ENCODE results near the gene LHFPL2.

Gene LHFPL2

DNA sequence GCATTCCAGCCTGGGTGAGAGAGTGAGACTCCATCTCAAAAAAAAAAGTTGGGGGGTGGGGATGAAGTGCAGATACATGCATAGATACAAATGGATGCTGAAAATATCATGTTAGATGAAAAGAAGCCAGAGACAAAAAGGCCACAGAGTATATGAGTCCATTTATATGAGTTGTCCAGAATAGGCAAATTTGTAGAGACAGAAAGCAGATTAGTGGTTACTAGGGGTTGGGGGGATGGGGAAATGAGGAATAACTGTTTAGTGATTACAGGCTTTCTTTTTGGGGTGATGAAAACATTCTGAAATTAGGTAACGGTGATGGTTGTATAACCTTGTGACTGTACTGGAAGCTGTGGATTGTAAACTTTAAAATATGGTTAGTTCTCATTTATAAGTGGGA, 13.8 kb upstream of the LHFPL2 start:
- H3K9me3 ChIP-seq (ENCODE audit: low read length): no peaks in the 10 kb centered on the region
- no peak overlapping the region for H3K9ac ChIP-seq (ENCODE audit: low read length)
- no peaks in the 10 kb centered on the region for H3K27me3 ChIP-seq (ENCODE audit: control insufficient read depth in 1 of 2, insufficient read depth in 2 of 2, low read length in 2 of 2)
- H3K36me3 ChIP-seq (ENCODE audit: insufficient read depth, low read length): no peaks in the 10 kb centered on the region
- H3K4me3 ChIP-seq (ENCODE audit: low read depth in 1 of 2, low read length in 2 of 2): no peak overlapping the region
- no peak overlapping the region for H3K27ac ChIP-seq (ENCODE audit: low read depth, low read length)
- H3K4me1 ChIP-seq (ENCODE audit: insufficient read depth, low read length): peaks cover 6% of the 10 kb centered on the region

DNA sequence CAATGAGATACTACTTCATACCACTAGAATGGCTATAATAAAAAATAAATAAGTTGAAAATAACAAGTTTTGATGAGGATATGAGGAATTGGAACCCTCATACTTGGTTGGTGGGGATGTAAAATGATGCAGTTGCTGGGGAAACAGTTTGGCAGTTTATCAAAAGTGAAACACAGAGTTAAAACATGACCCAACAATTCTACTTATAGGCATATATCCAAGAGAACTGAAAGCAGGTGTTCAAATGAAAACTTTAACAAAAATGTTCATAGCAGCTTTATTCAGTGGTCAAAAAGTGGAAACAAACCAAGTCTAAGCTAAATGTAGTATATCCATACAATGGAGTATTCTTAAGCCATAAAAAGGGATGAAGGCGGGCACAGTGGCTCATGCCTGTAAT, 13.1 kb upstream of the LHFPL2 start:
- H3K4me1 ChIP-seq (ENCODE audit: insufficient read depth, low read length): peaks cover 6% of the 10 kb centered on the region
- H3K9me3 ChIP-seq (ENCODE audit: low read length): no peaks in the 10 kb centered on the region
- no peak overlapping the region for H3K9ac ChIP-seq (ENCODE audit: low read length)
- H3K4me3 ChIP-seq (ENCODE audit: low read depth in 1 of 2, low read length in 2 of 2): no peak overlapping the region
- no peaks in the 10 kb centered on the region for H3K36me3 ChIP-seq (ENCODE audit: insufficient read depth, low read length)
- H3K27ac ChIP-seq (ENCODE audit: low read depth, low read length): no peak overlapping the region
- H3K27me3 ChIP-seq (ENCODE audit: control insufficient read depth in 1 of 2, insufficient read depth in 2 of 2, low read length in 2 of 2): no peaks in the 10 kb centered on the region

DNA sequence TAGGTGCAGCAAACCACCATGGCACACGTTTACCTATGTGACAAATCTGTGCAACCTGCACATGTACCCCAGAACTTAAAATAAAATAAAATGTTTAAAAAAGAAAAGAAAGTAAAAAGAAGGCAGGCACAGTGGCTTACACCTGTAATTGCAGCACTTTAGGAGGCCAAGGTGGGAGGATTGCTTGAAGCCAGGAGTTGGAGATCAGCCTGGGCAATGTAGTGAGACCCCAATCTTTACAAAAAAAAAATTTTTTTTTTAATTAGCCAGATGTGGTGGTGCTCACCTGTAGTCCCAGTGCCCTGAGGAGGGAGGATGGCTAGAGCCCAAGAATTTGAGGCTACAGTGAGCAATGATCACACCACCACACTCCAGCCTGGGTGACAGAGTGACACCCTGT, 12.5 kb upstream of the LHFPL2 start:
- H3K9me3 ChIP-seq (ENCODE audit: low read length): no peaks in the 10 kb centered on the region
- H3K27ac ChIP-seq (ENCODE audit: low read depth, low read length): no peak overlapping the region
- H3K4me1 ChIP-seq (ENCODE audit: insufficient read depth, low read length): peaks cover 2% of the 10 kb centered on the region
- H3K4me3 ChIP-seq (ENCODE audit: low read depth in 1 of 2, low read length in 2 of 2): no peak overlapping the region
- H3K27me3 ChIP-seq (ENCODE audit: control insufficient read depth in 1 of 2, insufficient read depth in 2 of 2, low read length in 2 of 2): no peaks in the 10 kb centered on the region
- H3K36me3 ChIP-seq (ENCODE audit: insufficient read depth, low read length): no peaks in the 10 kb centered on the region
- H3K9ac ChIP-seq (ENCODE audit: low read length): no peak overlapping the region

- Histone ChIP-seq H3K36me3 (ENCODE audit: insufficient read depth, low read length) (no peaks in the 10 kb centered on the region), H3K27ac (ENCODE audit: low read depth, low read length) (no peak overlapping the region), H3K9ac (ENCODE audit: low read length) (no peak overlapping the region), H3K4me3 (ENCODE audit: low read depth in 1 of 2, low read length in 2 of 2) (no peak overlapping the region), H3K9me3 (ENCODE audit: low read length) (no peaks in the 10 kb centered on the region), H3K27me3 (ENCODE audit: control insufficient read depth in 1 of 2, insufficient read depth in 2 of 2, low read length in 2 of 2) (no peaks in the 10 kb centered on the region), H3K4me1 (ENCODE audit: insufficient read depth, low read length) (no peaks in the 10 kb centered on the region)
These were observed 11.8 kb upstream of the LHFPL2 start for GRCh38 chr5:78660401-78660800.

GRCh38 chr5:78659714-78660113, 11.1 kb upstream of the LHFPL2 start:
- Histone ChIP-seq H3K36me3 (ENCODE audit: insufficient read depth, low read length) (no peaks in the 10 kb centered on the region), H3K4me3 (ENCODE audit: low read depth in 1 of 2, low read length in 2 of 2) (no peak overlapping the region), H3K27ac (ENCODE audit: low read depth, low read length) (no peak overlapping the region), H3K4me1 (ENCODE audit: insufficient read depth, low read length) (no peaks in the 10 kb centered on the region), H3K9me3 (ENCODE audit: low read length) (no peaks in the 10 kb centered on the region), H3K9ac (ENCODE audit: low read length) (no peak overlapping the region), H3K27me3 (ENCODE audit: control insufficient read depth in 1 of 2, insufficient read depth in 2 of 2, low read length in 2 of 2) (no peaks in the 10 kb centered on the region)

- H3K27ac ChIP-seq (ENCODE audit: low read depth, low read length): no peak overlapping the region
- H3K4me3 ChIP-seq (ENCODE audit: low read depth in 1 of 2, low read length in 2 of 2): no peak overlapping the region
- H3K27me3 ChIP-seq (ENCODE audit: control insufficient read depth in 1 of 2, insufficient read depth in 2 of 2, low read length in 2 of 2): no peaks in the 10 kb centered on the region
- H3K9ac ChIP-seq (ENCODE audit: low read length): no peak overlapping the region
- no peaks in the 10 kb centered on the region for H3K36me3 ChIP-seq (ENCODE audit: insufficient read depth, low read length)
- peaks cover 4% of the 10 kb centered on the region for H3K4me1 ChIP-seq (ENCODE audit: insufficient read depth, low read length)
- H3K9me3 ChIP-seq (ENCODE audit: low read length): no peaks in the 10 kb centered on the region
These were observed 10.5 kb upstream of the LHFPL2 start for GRCh38 chr5:78659114-78659513.

DNA sequence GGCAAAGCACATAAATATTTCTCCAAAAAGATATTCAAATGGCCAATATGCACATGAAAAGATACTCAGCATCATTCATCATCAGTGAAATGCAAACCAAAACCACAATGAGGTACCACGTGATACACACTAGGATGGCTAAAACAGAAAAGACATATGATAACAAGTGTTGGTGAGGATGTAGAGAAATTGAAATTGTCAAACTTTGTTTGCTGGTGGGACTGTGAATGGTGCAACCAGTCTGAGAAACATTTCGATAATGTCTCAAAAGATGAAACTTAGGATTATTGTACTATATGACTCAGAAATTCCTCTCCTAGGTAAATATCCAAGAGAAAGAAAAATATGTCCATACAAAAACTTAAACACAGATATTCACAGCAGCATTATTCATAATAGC, 8.6 kb upstream of the LHFPL2 start:
- Histone ChIP-seq H3K27ac (ENCODE audit: low read depth, low read length) (no peak overlapping the region), H3K27me3 (ENCODE audit: control insufficient read depth in 1 of 2, insufficient read depth in 2 of 2, low read length in 2 of 2) (no peaks in the 10 kb centered on the region), H3K4me3 (ENCODE audit: low read depth in 1 of 2, low read length in 2 of 2) (no peak overlapping the region), H3K4me1 (ENCODE audit: insufficient read depth, low read length) (peaks cover 16% of the 10 kb centered on the region), H3K9ac (ENCODE audit: low read length) (no peak overlapping the region), H3K9me3 (ENCODE audit: low read length) (no peaks in the 10 kb centered on the region), H3K36me3 (ENCODE audit: insufficient read depth, low read length) (no peaks in the 10 kb centered on the region)

GRCh38 chr5:78655746-78656290, 7.2 kb upstream of the LHFPL2 start:
- no peaks in the 10 kb centered on the region for H3K9me3 ChIP-seq (ENCODE audit: low read length)
- H3K27me3 ChIP-seq (ENCODE audit: control insufficient read depth in 1 of 2, insufficient read depth in 2 of 2, low read length in 2 of 2): no peaks in the 10 kb centered on the region
- no peak overlapping the region for H3K4me3 ChIP-seq (ENCODE audit: low read depth in 1 of 2, low read length in 2 of 2)
- H3K36me3 ChIP-seq (ENCODE audit: insufficient read depth, low read length): no peaks in the 10 kb centered on the region
- H3K9ac ChIP-seq (ENCODE audit: low read length): no peak overlapping the region
- no peak overlapping the region for H3K27ac ChIP-seq (ENCODE audit: low read depth, low read length)
- peaks cover 16% of the 10 kb centered on the region for H3K4me1 ChIP-seq (ENCODE audit: insufficient read depth, low read length)

- Histone ChIP-seq H3K27me3 (ENCODE audit: control insufficient read depth in 1 of 2, insufficient read depth in 2 of 2, low read length in 2 of 2) (no peaks in the 10 kb centered on the region), H3K36me3 (ENCODE audit: insufficient read depth, low read length) (no peaks in the 10 kb centered on the region), H3K4me1 (ENCODE audit: insufficient read depth, low read length) (peaks cover 16% of the 10 kb centered on the region), H3K4me3 (ENCODE audit: low read depth in 1 of 2, low read length in 2 of 2) (no peak overlapping the region), H3K9ac (ENCODE audit: low read length) (no peak overlapping the region), H3K27ac (ENCODE audit: low read depth, low read length) (no peak overlapping the region), H3K9me3 (ENCODE audit: low read length) (no peaks in the 10 kb centered on the region)
These were observed 5.8 kb upstream of the LHFPL2 start for GRCh38 chr5:78654386-78654785.

DNA sequence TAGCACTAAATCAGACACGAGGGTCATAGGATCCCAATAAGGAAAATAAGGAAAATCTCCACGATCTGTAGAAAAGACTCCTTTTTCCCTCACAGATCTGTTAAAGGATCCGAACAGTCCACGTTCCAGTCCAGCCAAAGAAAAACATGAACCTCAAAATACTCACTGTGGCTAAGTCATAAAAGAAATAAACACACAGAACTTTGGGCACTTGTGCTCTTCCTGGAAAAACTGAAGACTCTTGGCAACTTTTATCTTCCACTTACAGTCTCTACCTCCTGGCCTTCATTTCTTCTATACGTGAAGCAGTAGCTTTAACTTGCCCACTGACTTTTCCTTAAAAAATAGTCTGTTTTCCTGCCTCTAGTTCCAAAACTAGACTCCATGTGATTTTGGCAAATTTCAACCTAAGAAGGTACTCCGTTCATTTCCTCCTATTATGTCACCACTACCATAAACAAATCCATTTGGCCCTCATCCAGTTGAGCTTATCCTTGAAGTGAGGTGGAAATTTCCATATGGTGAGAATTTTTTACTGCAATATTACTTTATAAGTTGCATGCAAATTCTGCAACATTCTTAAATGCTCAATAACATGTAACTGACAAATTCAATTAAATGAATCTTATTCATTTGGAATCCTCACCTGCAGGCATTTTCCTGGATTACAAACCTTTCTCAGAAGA, 5.3 kb upstream of the LHFPL2 start:
- H3K9ac ChIP-seq (ENCODE audit: low read length): no peak overlapping the region
- H3K4me3 ChIP-seq (ENCODE audit: low read depth in 1 of 2, low read length in 2 of 2): no peak overlapping the region
- no peak overlapping the region for H3K27ac ChIP-seq (ENCODE audit: low read depth, low read length)
- no peaks in the 10 kb centered on the region for H3K9me3 ChIP-seq (ENCODE audit: low read length)
- no peaks in the 10 kb centered on the region for H3K36me3 ChIP-seq (ENCODE audit: insufficient read depth, low read length)
- no peaks in the 10 kb centered on the region for H3K27me3 ChIP-seq (ENCODE audit: control insufficient read depth in 1 of 2, insufficient read depth in 2 of 2, low read length in 2 of 2)
- peaks cover 16% of the 10 kb centered on the region for H3K4me1 ChIP-seq (ENCODE audit: insufficient read depth, low read length)

- Histone ChIP-seq H3K36me3 (ENCODE audit: insufficient read depth, low read length) (no peaks in the 10 kb centered on the region), H3K27me3 (ENCODE audit: control insufficient read depth in 1 of 2, insufficient read depth in 2 of 2, low read length in 2 of 2) (no peaks in the 10 kb centered on the region), H3K27ac (ENCODE audit: low read depth, low read length) (no peak overlapping the region), H3K4me3 (ENCODE audit: low read depth in 1 of 2, low read length in 2 of 2) (no peak overlapping the region), H3K4me1 (ENCODE audit: insufficient read depth, low read length) (peaks cover 16% of the 10 kb centered on the region), H3K9ac (ENCODE audit: low read length) (no peak overlapping the region), H3K9me3 (ENCODE audit: low read length) (no peaks in the 10 kb centered on the region)
These were observed 4.5 kb upstream of the LHFPL2 start for GRCh38 chr5:78653031-78653430.

DNA sequence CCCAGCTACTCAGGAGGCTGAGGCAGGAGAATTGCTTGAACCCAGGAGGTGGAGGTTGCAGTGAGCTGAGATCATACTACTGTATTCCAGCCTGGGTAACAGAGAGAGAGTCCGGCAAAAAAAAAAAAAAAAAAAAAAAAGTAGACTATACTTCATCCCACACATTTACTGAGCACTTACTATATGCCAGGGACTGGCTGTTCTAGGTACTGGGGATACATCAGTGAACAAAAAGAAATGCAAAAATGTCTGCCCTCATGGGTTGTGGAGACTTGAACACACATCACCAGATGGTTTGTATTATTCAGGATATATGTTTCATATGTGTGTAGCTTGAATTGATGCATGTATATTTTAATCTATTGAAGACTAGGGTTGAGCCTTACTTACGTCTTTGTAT, 2.9 kb upstream of the LHFPL2 start:
- H3K27ac ChIP-seq (ENCODE audit: low read depth, low read length): no peak overlapping the region
- no peak overlapping the region for H3K4me3 ChIP-seq (ENCODE audit: low read depth in 1 of 2, low read length in 2 of 2)
- no peak overlapping the region for H3K9ac ChIP-seq (ENCODE audit: low read length)
- H3K27me3 ChIP-seq (ENCODE audit: control insufficient read depth in 1 of 2, insufficient read depth in 2 of 2, low read length in 2 of 2): no peaks in the 10 kb centered on the region
- H3K4me1 ChIP-seq (ENCODE audit: insufficient read depth, low read length): peaks cover 24% of the 10 kb centered on the region
- H3K9me3 ChIP-seq (ENCODE audit: low read length): no peaks in the 10 kb centered on the region
- H3K36me3 ChIP-seq (ENCODE audit: insufficient read depth, low read length): no peaks in the 10 kb centered on the region

All from muscle layer of colon (tissue), 2 donors.